ENCODE measurements around the gene PCDHB8. TPM values are rescaled to one million over a fixed set of nuclear protein-coding genes. Genes with fewer than 3 reads are reported as not detected.
"Not testable (repeated sequence)": the region's sequence is repeated elsewhere in the genome, so short reads cannot be mapped to it uniquely, and the experiment has no call there.

The PCDHB8 gene
- total RNA-seq, 2 donors from 2014 or later = 0.71 to 3.6 TPM

- Mint-ChIP-seq H3K36me3 (ENCODE audit: low read depth) (peaks cover 10% of the 10 kb centered on the region), H3K4me1 (no peaks in the 10 kb centered on the region), H3K4me3 (peak within 1 kb of the TSS; percentile 50), H3K9me3 (peaks cover 26% of the 10 kb centered on the region), H3K27me3 (ENCODE audit: insufficient read depth) (peaks cover 6% of the 10 kb centered on the region), H3K27ac (peak within 1 kb of the TSS; percentile 69)
- no peaks in the 10 kb centered on the region for H3K36me3 ChIP-seq (ENCODE audit: control insufficient read depth, insufficient read depth, low read length)
- H3K4me3 ChIP-seq (ENCODE audit: low read length) = no peak within 1 kb of the TSS
- no peaks in the 10 kb centered on the region for H3K4me1 ChIP-seq (ENCODE audit: control insufficient read depth, insufficient read depth, low read length)
- 77 to 83% methylated on average over 17 to 20 of the region's 21 CpGs for WGBS, 2 experiments (ENCODE audit: insufficient coverage in 1 of 2, insufficient read length in 1 of 2)
- H3K9me3 ChIP-seq (ENCODE audit: control insufficient read depth, low read length) = peaks cover 9% of the 10 kb centered on the region
- TF ChIP-seq CTCF (conservative IDR thresholded peaks at IDR 0.05) = peak; percentile 79
- peak; percentile 68 for DNase-seq
- H3K27me3 ChIP-seq (ENCODE audit: control insufficient read depth, insufficient read depth, low read length, poor library complexity, severe bottlenecking) = no peaks in the 10 kb centered on the region
- H3K9ac ChIP-seq (ENCODE audit: extremely low read depth, low read length, poor library complexity, severe bottlenecking) = no peak within 1 kb of the TSS
- no peak within 1 kb of the TSS for H3K27ac ChIP-seq (ENCODE audit: low read depth, low read length)
These were observed 22.0 kb downstream of the PCDHB8 start, which contains the start of gene PCDHB11 for GRCh38 chr5:141199359-141200235. TSS of gene PCDHB11 (plus strand) at chr5:141199627. CDS start at chr5:141199775, 148 bp downstream.

- H3K27me3 Mint-ChIP-seq (ENCODE audit: insufficient read depth); H3K4me1 Mint-ChIP-seq; H3K27ac ChIP-seq (ENCODE audit: low read depth, low read length); H3K9me3 ChIP-seq (ENCODE audit: control insufficient read depth, low read length); DNase-seq; H3K27ac Mint-ChIP-seq; H3K27me3 ChIP-seq (ENCODE audit: control insufficient read depth, insufficient read depth, low read length, poor library complexity, severe bottlenecking); H3K9ac ChIP-seq (ENCODE audit: extremely low read depth, low read length, poor library complexity, severe bottlenecking); H3K36me3 ChIP-seq (ENCODE audit: control insufficient read depth, insufficient read depth, low read length); H3K4me3 Mint-ChIP-seq; H3K4me3 ChIP-seq (ENCODE audit: low read length); H3K4me1 ChIP-seq (ENCODE audit: control insufficient read depth, insufficient read depth, low read length): not testable (repeated sequence)
- H3K9me3 Mint-ChIP-seq = peaks cover 21% of the 10 kb centered on the region
- WGBS, 2 experiments (ENCODE audit: insufficient coverage in 1 of 2, insufficient read length in 1 of 2) = 89 to 97% methylated on average over 5 to 18 of the region's 38 CpGs
- H3K36me3 Mint-ChIP-seq (ENCODE audit: low read depth) = peaks cover 10% of the 10 kb centered on the region
These were observed 23.5 kb downstream of the PCDHB8 start for GRCh38 chr5:141201126-141201525.

- H3K9me3 ChIP-seq (ENCODE audit: control insufficient read depth, low read length); H3K27ac ChIP-seq (ENCODE audit: low read depth, low read length); DNase-seq; H3K9ac ChIP-seq (ENCODE audit: extremely low read depth, low read length, poor library complexity, severe bottlenecking); H3K27me3 Mint-ChIP-seq (ENCODE audit: insufficient read depth); H3K4me1 ChIP-seq (ENCODE audit: control insufficient read depth, insufficient read depth, low read length); H3K27ac Mint-ChIP-seq; H3K4me3 Mint-ChIP-seq; H3K4me3 ChIP-seq (ENCODE audit: low read length); H3K4me1 Mint-ChIP-seq; H3K36me3 ChIP-seq (ENCODE audit: control insufficient read depth, insufficient read depth, low read length); H3K27me3 ChIP-seq (ENCODE audit: control insufficient read depth, insufficient read depth, low read length, poor library complexity, severe bottlenecking): not testable (repeated sequence)
- H3K9me3 Mint-ChIP-seq = peaks cover 15% of the 10 kb centered on the region
- peaks cover 10% of the 10 kb centered on the region for H3K36me3 Mint-ChIP-seq (ENCODE audit: low read depth)
- WGBS, 2 experiments (ENCODE audit: insufficient coverage in 1 of 2, insufficient read length in 1 of 2) = 93 to 97% methylated on average over 6 to 29 of the region's 35 CpGs
These were observed 24.1 kb downstream of the PCDHB8 start for GRCh38 chr5:141201646-141202045.

GRCh38 chr5:141208478-141208877 lies 30.9 kb downstream of the PCDHB8 start, which contains the start of gene PCDHB12:
TSS of gene PCDHB12 (plus strand) at chr5:141208719. CDS start at chr5:141208908, 189 bp downstream.
- peaks cover 24% of the 10 kb centered on the region for H3K9me3 Mint-ChIP-seq
- H3K27me3 ChIP-seq (ENCODE audit: control insufficient read depth, insufficient read depth, low read length, poor library complexity, severe bottlenecking) = no peaks in the 10 kb centered on the region
- H3K36me3 ChIP-seq (ENCODE audit: control insufficient read depth, insufficient read depth, low read length) = no peaks in the 10 kb centered on the region
- peaks cover 7% of the 10 kb centered on the region for H3K27me3 Mint-ChIP-seq (ENCODE audit: insufficient read depth)
- peak within 1 kb of the TSS; percentile 78 for H3K27ac Mint-ChIP-seq
- peaks cover 11% of the 10 kb centered on the region for H3K36me3 Mint-ChIP-seq (ENCODE audit: low read depth)
- peak within 1 kb of the TSS; percentile 58 for H3K4me3 Mint-ChIP-seq
- no peak within 1 kb of the TSS for H3K4me3 ChIP-seq (ENCODE audit: low read length)
- H3K9me3 ChIP-seq (ENCODE audit: control insufficient read depth, low read length) = no peaks in the 10 kb centered on the region
- H3K4me1 Mint-ChIP-seq = peaks cover 7% of the 10 kb centered on the region
- H3K4me1 ChIP-seq (ENCODE audit: control insufficient read depth, insufficient read depth, low read length) = no peaks in the 10 kb centered on the region
- WGBS, 2 experiments (ENCODE audit: insufficient coverage in 1 of 2, insufficient read length in 1 of 2) = 81 to 87% methylated on average over 10 of the region's 11 CpGs
- DNase-seq = peak; percentile 70
- H3K9ac ChIP-seq (ENCODE audit: extremely low read depth, low read length, poor library complexity, severe bottlenecking) = no peak within 1 kb of the TSS
- H3K27ac ChIP-seq (ENCODE audit: low read depth, low read length) = no peak within 1 kb of the TSS
- TF ChIP-seq CTCF (conservative IDR thresholded peaks at IDR 0.05) = peak; percentile 77

- H3K4me3 Mint-ChIP-seq; H3K27ac Mint-ChIP-seq; H3K4me3 ChIP-seq (ENCODE audit: low read length); H3K27me3 Mint-ChIP-seq (ENCODE audit: insufficient read depth); DNase-seq; H3K36me3 ChIP-seq (ENCODE audit: control insufficient read depth, insufficient read depth, low read length); H3K4me1 ChIP-seq (ENCODE audit: control insufficient read depth, insufficient read depth, low read length); H3K9ac ChIP-seq (ENCODE audit: extremely low read depth, low read length, poor library complexity, severe bottlenecking); H3K27ac ChIP-seq (ENCODE audit: low read depth, low read length); H3K27me3 ChIP-seq (ENCODE audit: control insufficient read depth, insufficient read depth, low read length, poor library complexity, severe bottlenecking); H3K4me1 Mint-ChIP-seq; H3K9me3 ChIP-seq (ENCODE audit: control insufficient read depth, low read length): not testable (repeated sequence)
- H3K36me3 Mint-ChIP-seq (ENCODE audit: low read depth) = peaks cover 18% of the 10 kb centered on the region
- peaks cover 39% of the 10 kb centered on the region for H3K9me3 Mint-ChIP-seq
- 95 to 100% methylated on average over 11 to 29 of the region's 39 CpGs for WGBS, 2 experiments (ENCODE audit: insufficient coverage in 1 of 2, insufficient read length in 1 of 2)
These were observed 32.7 kb downstream of the PCDHB8 start for GRCh38 chr5:141210281-141210680.

Data from endodermal cell (in vitro differentiated cells).